ENCODE results near the gene CNST. TPM values are rescaled to one million over a fixed set of nuclear protein-coding genes. Genes with fewer than 3 reads are reported as not detected.

The CNST gene
- total and polyA plus RNA-seq, 9 of the 15 experiments (the other 6 are each of a cell fraction or from before 2014, with no cell fraction given): 17.0 to 55.3 (median 30.8) TPM

DNA sequence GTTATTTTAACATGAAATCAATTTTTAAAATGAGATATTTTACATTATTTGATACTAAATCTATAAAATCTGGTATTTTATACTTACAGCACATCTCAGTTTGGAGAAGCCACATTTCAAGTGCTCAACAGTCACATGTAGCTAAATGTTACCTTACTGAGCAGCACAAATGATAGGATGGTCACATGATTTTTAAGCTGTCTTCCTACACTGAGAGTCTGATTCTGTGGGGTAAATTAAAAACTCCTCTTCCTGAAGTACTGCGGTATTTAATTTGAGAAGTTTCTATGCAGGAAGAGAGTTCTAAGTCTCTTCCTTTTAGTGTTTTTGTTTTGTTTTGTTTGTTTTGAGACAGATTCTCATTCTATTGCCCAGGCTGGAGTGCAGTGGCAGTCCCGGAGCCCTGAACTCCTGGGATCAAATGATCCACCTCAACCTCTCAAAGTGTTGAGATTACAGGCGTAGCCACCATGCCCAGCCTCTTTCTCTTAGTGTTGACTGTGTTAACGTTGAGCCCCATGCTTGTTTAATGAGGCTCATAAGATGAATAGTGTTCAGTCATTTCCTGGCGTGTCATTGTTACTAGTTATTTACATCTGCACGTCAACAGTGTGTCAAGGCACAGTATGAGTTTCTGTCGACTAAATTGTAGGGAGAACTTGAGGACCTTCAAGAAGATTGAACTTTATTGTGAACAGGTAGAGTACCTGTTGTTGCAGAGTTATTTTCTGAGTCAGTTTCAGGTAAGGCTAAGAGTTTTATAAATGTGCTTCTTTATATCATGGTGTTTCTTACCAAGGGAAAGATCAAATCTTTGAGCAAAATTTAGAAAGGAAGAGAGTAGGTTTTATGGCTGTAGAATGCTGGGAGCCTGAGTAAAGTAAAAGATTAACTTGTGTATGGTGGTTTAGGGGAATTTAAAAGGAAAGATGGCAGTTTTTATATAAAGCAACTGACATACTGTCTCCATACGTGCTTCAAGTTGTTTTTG lies 3.3 kb downstream of the CNST start (continued):
- TF ChIP-seq U2AF1 (optimal IDR thresholded peaks at IDR 0.05; ENCODE audit: low read depth, low read length) (no peak), SAFB2 (IDR thresholded peaks at IDR 0.05; ENCODE audit: borderline replicate concordance, low read depth, low read length, severe bottlenecking) (no peak), MCM3 (IDR thresholded peaks at IDR 0.05) (no peak), ZBTB2 (IDR thresholded peaks at IDR 0.05) (no peak), PURB (CRISPR knock-in tag; IDR thresholded peaks at IDR 0.05; ENCODE audit: low read depth) (no peak), BRD9 (IDR thresholded peaks at IDR 0.05; ENCODE audit: low read depth, partially characterized antibody) (no peak), DIDO1 (tag; IDR thresholded peaks at IDR 0.05; ENCODE audit: low read depth) (no peak)
- TF ChIP-seq, protein P1, sequence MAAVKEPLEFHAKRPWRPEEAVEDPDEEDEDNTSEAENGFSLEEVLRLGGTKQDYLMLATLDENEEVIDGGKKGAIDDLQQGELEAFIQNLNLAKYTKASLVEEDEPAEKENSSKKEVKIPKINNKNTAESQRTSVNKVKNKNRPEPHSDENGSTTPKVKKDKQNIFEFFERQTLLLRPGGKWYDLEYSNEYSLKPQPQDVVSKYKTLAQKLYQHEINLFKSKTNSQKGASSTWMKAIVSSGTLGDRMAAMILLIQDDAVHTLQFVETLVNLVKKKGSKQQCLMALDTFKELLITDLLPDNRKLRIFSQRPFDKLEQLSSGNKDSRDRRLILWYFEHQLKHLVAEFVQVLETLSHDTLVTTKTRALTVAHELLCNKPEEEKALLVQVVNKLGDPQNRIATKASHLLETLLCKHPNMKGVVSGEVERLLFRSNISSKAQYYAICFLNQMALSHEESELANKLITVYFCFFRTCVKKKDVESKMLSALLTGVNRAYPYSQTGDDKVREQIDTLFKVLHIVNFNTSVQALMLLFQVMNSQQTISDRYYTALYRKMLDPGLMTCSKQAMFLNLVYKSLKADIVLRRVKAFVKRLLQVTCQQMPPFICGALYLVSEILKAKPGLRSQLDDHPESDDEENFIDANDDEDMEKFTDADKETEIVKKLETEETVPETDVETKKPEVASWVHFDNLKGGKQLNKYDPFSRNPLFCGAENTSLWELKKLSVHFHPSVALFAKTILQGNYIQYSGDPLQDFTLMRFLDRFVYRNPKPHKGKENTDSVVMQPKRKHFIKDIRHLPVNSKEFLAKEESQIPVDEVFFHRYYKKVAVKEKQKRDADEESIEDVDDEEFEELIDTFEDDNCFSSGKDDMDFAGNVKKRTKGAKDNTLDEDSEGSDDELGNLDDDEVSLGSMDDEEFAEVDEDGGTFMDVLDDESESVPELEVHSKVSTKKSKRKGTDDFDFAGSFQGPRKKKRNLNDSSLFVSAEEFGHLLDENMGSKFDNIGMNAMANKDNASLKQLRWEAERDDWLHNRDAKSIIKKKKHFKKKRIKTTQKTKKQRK (IDR thresholded peaks at IDR 0.05; ENCODE audit: borderline replicate concordance, low read depth, low read length): no peak
- TF ChIP-seq, protein P2, sequence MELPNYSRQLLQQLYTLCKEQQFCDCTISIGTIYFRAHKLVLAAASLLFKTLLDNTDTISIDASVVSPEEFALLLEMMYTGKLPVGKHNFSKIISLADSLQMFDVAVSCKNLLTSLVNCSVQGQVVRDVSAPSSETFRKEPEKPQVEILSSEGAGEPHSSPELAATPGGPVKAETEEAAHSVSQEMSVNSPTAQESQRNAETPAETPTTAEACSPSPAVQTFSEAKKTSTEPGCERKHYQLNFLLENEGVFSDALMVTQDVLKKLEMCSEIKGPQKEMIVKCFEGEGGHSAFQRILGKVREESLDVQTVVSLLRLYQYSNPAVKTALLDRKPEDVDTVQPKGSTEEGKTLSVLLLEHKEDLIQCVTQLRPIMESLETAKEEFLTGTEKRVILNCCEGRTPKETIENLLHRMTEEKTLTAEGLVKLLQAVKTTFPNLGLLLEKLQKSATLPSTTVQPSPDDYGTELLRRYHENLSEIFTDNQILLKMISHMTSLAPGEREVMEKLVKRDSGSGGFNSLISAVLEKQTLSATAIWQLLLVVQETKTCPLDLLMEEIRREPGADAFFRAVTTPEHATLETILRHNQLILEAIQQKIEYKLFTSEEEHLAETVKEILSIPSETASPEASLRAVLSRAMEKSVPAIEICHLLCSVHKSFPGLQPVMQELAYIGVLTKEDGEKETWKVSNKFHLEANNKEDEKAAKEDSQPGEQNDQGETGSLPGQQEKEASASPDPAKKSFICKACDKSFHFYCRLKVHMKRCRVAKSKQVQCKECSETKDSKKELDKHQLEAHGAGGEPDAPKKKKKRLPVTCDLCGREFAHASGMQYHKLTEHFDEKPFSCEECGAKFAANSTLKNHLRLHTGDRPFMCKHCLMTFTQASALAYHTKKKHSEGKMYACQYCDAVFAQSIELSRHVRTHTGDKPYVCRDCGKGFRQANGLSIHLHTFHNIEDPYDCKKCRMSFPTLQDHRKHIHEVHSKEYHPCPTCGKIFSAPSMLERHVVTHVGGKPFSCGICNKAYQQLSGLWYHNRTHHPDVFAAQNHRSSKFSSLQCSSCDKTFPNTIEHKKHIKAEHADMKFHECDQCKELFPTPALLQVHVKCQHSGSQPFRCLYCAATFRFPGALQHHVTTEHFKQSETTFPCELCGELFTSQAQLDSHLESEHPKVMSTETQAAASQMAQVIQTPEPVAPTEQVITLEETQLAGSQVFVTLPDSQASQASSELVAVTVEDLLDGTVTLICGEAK (IDR thresholded peaks at IDR 0.05): peak; percentile 68
- TF ChIP-seq, protein P2 (CRISPR knock-in tag; IDR thresholded peaks at IDR 0.05): no peak

Data from K562 (cell line).